CD4-positive, alpha-beta T cell (primary cell): ENCODE results near the gene MBNL1. TPM values are rescaled to one million over a fixed set of nuclear protein-coding genes. Genes with fewer than 3 reads are reported as not detected.

Experiments used
- ATAC-seq: fragments of 200-7000 bp; cut with Tn5 transposase; one replicate; pipeline ENCODE4 v1.10.0; 2022; ENCODE audit warnings: mild to moderate bottlenecking; ENCODE audit not compliant: poor library complexity
- CTCF ChIA-PET: fragments of 350-600 bp; sonication (Branson Sonifier 250); formaldehyde crosslinking; loops from one replicate; lab custom pipeline; 2021; ENCODE audit warnings: antibody characterized with exemption, inconsistent platforms; lab: Charles Lee
- POLR2A ChIA-PET: fragments of 350-600 bp; sonication (Branson Sonifier 250); formaldehyde crosslinking; loops from one replicate; lab custom pipeline; 2021; ENCODE audit warnings: antibody characterized with exemption, inconsistent platforms; lab: Charles Lee
- DNase-seq, 14 experiments: peaks; one replicate each; pipeline ENCODE4 v3.0.0-alpha.2; 2013 to 2020; ENCODE audit warnings: mixed read lengths in 2 of 14
- H3K27ac ChIP-seq, 2 donors: one replicate each; pipeline versions ENCODE4 v1.5.1 to v1.7.0; 2013; ENCODE audit warnings: low read length in 2 of 2, low read depth in 1 of 2, mild to moderate bottlenecking in 1 of 2
- H3K27me3 ChIP-seq, 2 experiments: 1 replicate in 1 of 2; 2 replicates in 1 of 2; pipeline versions ENCODE4 v1.6.1 to v1.7.0; 2013; ENCODE audit warnings: low read length in 2 of 2, control low read depth in 1 of 2, mild to moderate bottlenecking in 1 of 2, moderate library complexity in 1 of 2; ENCODE audit not compliant: insufficient read depth in 2 of 2, control insufficient read depth in 1 of 2
- H3K36me3 ChIP-seq: one replicate; pipeline ENCODE4 v1.6.1; 2013; ENCODE audit warnings: low read length, control low read depth; ENCODE audit not compliant: insufficient read depth
- H3K4me1 ChIP-seq: one replicate; pipeline ENCODE4 v1.6.1; 2013; ENCODE audit warnings: low read length, control low read depth; ENCODE audit not compliant: insufficient read depth
- H3K4me3 ChIP-seq: one replicate; pipeline ENCODE4 v1.5.1; 2013; ENCODE audit warnings: mild to moderate bottlenecking, low read length, moderate library complexity
- H3K9me3 ChIP-seq, 2 experiments: 1 replicate in 1 of 2; 2 replicates in 1 of 2; pipeline versions ENCODE4 v1.6.1 to v1.7.0; 2013; ENCODE audit warnings: low read length in 2 of 2, mild to moderate bottlenecking in 2 of 2, control low read depth in 1 of 2, moderate library complexity in 1 of 2; ENCODE audit not compliant: control insufficient read depth in 1 of 2, insufficient read depth in 1 of 2
- H3K27ac Mint-ChIP-seq: one replicate; pipeline ENCODE4 v1.8.0; 2020; ENCODE audit warnings: mixed read lengths
- H3K27me3 Mint-ChIP-seq: one replicate; pipeline ENCODE4 v1.8.0; 2021; ENCODE audit warnings: mixed read lengths
- H3K36me3 Mint-ChIP-seq: one replicate; pipeline ENCODE4 v1.8.0; 2021; ENCODE audit warnings: low read depth, mixed read lengths
- H3K4me1 Mint-ChIP-seq: one replicate; pipeline ENCODE4 v1.8.0; 2021; ENCODE audit warnings: low read depth, mixed read lengths
- H3K4me3 Mint-ChIP-seq: one replicate; pipeline ENCODE4 v1.8.0; 2020; ENCODE audit warnings: mild to moderate bottlenecking, mixed read lengths
- H3K9me3 Mint-ChIP-seq: one replicate; pipeline ENCODE4 v1.8.0; 2020; ENCODE audit warnings: mixed read lengths
- CTCF ChIP-seq: fragments of 200-600 bp; IDR thresholded peaks from one replicate; pipeline ENCODE4 v1.8.0; 2022; ENCODE audit warnings: antibody characterized with exemption, mild to moderate bottlenecking
- intact Hi-C, 2 experiments: fragments of 100-400 bp; cut with DNase I in 1 of 2; cut with micrococcal nuclease in 1 of 2; formaldehyde crosslinking; loops; one replicate each; pipeline versions ENCODE4 v1.15.1 to v1.9.0; 2023 to 2025; cut with DNase I, micrococcal nuclease
- total RNA-seq, 174 experiments: library from RNA in 2 of 174; stranded (reverse) in 2 of 174; gene quantifications; one replicate each; pipeline ENCODE4 v1.2.3 and lab custom pipeline; 2021 to 2026

MBNL1 gene
- total RNA-seq, 2 experiments from 2014 or later = 551 to 561 TPM

- TF ChIP-seq CTCF = no peak
- no peak for DNase-seq
- H3K27me3 ChIP-seq = no peaks in the 10 kb centered on the region
- intact Hi-C loops = no loop called here
- Mint-ChIP-seq H3K36me3 (peaks cover 48% of the 10 kb centered on the region), H3K4me1 (peaks cover 86% of the 10 kb centered on the region), H3K9me3 (no peaks in the 10 kb centered on the region), H3K27ac (peak overlapping the region; percentile 67), H3K27me3 (no peaks in the 10 kb centered on the region), H3K4me3 (peak overlapping the region; percentile 44)
- no peak overlapping the region for H3K4me3 ChIP-seq
- peaks cover 51% of the 10 kb centered on the region for H3K4me1 ChIP-seq
- H3K27ac ChIP-seq = no peak overlapping the region
- no peak for ATAC-seq
- no peaks in the 10 kb centered on the region for H3K9me3 ChIP-seq
- ChIA-PET POLR2A (interaction anchor here (0.7 to 2.5 kb wide), 3 partner anchors 20 to 63 kb away, joined by 3 to 7 read pairs (median 3); no protein-coding TSS in a partner anchor), CTCF (interaction anchor here (1.0 kb wide), 1 partner anchor 71 kb away, joined by 3 read pairs; no protein-coding TSS in a partner anchor)
- H3K36me3 ChIP-seq = peaks cover 30% of the 10 kb centered on the region
Observed at GRCh38 chr3:152264378-152264777, 4.4 kb upstream of the MBNL1 start.

DNA sequence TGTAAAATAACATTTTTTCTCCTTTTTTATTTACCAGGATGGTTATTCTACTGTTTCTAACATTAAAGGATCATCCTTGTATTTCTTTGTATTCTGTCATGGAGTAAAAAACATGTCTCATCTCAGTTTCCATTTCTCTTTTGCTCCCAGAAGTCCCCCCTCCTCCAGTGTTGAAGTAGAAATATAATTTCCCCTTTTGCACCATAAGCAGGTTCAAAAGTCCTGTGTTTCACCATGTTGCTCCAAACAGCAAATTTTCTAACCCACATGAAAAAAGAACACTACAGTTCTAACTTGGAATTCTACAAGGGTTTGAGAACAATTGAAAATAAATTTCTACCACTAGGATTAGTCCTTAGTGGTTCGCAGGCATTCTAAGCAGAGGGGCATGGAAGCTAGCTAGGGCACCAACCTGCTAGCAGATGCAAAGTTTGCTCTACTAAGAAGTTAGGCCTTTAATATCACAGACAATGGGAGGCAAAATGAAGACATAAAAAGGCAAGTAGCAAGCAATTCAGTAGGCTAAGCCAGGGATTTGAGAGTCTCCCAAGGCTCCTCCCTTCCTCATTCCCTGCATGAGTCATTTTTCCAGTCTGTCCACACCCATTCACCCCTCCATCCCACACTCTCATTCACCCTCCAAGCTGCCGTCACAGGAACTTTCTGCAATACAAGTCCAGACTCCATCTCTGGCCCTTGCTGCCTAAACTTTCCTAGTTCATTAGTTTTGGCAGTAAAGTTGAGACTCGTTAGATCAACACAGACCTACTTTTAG is 2.3 kb upstream of the MBNL1 start:
- H3K4me3 Mint-ChIP-seq = peak overlapping the region; percentile 94
- intact Hi-C loops = loop anchor here in 1 of 2 experiments (5.0 kb wide), 2 partner anchors 34 to 84 kb away; no protein-coding TSS in a partner anchor
- no peaks in the 10 kb centered on the region for H3K9me3 Mint-ChIP-seq
- no peak for TF ChIP-seq CTCF
- H3K27me3 ChIP-seq = no peaks in the 10 kb centered on the region
- ChIA-PET CTCF (interaction anchor here (0.5 to 3.3 kb wide), 3 partner anchors 66 to 178 kb away, joined by 3 to 14 read pairs (median 6); no protein-coding TSS in a partner anchor), POLR2A (interaction anchor here (3.5 to 13.1 kb wide), 4 partner anchors 10 to 82 kb away, joined by 55 to 294 read pairs (median 216); no protein-coding TSS in a partner anchor)
- H3K4me1 ChIP-seq = peaks cover 37% of the 10 kb centered on the region
- peak in 2 of 14 experiments; percentile 43 for DNase-seq
- peaks cover 23% of the 10 kb centered on the region for H3K36me3 ChIP-seq
- H3K4me1 Mint-ChIP-seq = peaks cover 68% of the 10 kb centered on the region
- H3K27ac ChIP-seq = peak overlapping the region; percentile 90 to 100
- H3K27ac Mint-ChIP-seq = peak overlapping the region; percentile 99
- peaks cover 58% of the 10 kb centered on the region for H3K36me3 Mint-ChIP-seq
- no peaks in the 10 kb centered on the region for H3K9me3 ChIP-seq
- ATAC-seq = no peak
- no peak overlapping the region for H3K4me3 ChIP-seq
- H3K27me3 Mint-ChIP-seq = no peaks in the 10 kb centered on the region

DNA sequence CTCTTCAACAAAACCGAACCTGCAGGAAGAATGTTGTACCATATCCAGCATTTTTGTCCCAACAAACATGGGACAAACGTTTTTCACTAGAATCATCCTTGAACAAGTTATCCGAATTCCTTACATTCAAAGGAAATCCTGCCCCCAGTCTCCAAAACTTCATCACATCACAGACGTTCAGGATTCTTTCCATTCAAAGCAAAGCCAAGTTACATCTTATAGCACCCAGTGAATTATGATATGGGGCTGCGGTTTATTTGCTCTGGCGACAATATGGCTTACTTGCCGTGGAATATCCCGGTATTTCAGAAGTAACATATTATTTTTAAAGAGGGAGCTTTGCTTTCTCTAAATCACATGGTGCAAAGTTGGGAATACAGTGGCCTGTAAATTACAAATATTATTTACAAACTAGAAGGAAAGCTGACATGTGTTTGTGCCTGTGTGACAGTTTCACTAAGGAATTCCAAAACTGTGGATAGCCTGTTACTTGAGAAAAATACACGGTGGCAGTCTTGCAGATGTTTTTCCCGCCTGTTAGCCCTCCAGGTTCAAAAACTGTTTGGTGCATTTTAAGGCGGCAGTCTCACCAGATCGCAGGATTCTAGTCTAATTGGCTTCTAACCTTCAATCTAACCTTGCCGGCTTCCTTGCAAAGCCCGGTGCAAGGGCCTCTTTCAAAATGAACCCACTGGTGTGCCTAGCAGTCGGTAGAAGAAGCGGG is 736 bp upstream of the MBNL1 start:
- Mint-ChIP-seq H3K4me1 (peaks cover 67% of the 10 kb centered on the region), H3K9me3 (no peaks in the 10 kb centered on the region), H3K27ac (peak overlapping the region; percentile 99), H3K27me3 (no peaks in the 10 kb centered on the region), H3K4me3 (peak overlapping the region; percentile 94), H3K36me3 (peaks cover 61% of the 10 kb centered on the region)
- CTCF ChIA-PET = interaction anchor here (1.0 to 3.3 kb wide), 5 partner anchors 24 to 176 kb away, joined by 3 to 14 read pairs (median 6); no protein-coding TSS in a partner anchor
- no peak for ATAC-seq
- Histone ChIP-seq H3K36me3 (peaks cover 10% of the 10 kb centered on the region), H3K9me3 (no peaks in the 10 kb centered on the region), H3K27ac (peak overlapping the region; percentile 90 to 100), H3K4me3 (peak overlapping the region; percentile 90), H3K27me3 (no peaks in the 10 kb centered on the region), H3K4me1 (peaks cover 31% of the 10 kb centered on the region)
- POLR2A ChIA-PET = interaction anchor here (0.8 to 13.1 kb wide), 30 partner anchors 9 to 1505 kb away, joined by 3 to 294 read pairs (median 13); partner anchors contain the start of gene SIAH2
- no peak for TF ChIP-seq CTCF
- no peak for DNase-seq
- intact Hi-C loops = loop anchor here (1.0 to 5.0 kb wide), 6 partner anchors 11 to 86 kb away; no protein-coding TSS in a partner anchor
